CD14-positive monocyte (primary cell): ENCODE results near the gene PGP. TPM values are rescaled to one million over a fixed set of nuclear protein-coding genes. Genes with fewer than 3 reads are reported as not detected.
A peak's percentile ranks its signal among the peaks of the same experiment; 100 is the strongest.

Experiments
- DNase-seq, 3 donors: peaks; one replicate each; pipeline ENCODE4 v3.0.0-alpha.2; 2011 to 2022
- H2AFZ ChIP-seq: 2 replicates; pipeline ENCODE4 v1.6.0; 2012; ENCODE audit warnings: mild to moderate bottlenecking, low read depth, low read length, inconsistent platforms; ENCODE audit not compliant: insufficient read depth, poor library complexity, severe bottlenecking
- H3K27ac ChIP-seq, 2 donors: 1 replicate in 1 of 2; 2 replicates in 1 of 2; pipeline ENCODE4 v1.5.1; 2012 to 2013; ENCODE audit warnings: low read length in 2 of 2, control low read depth in 1 of 2, inconsistent platforms in 1 of 2, low read depth in 1 of 2, mild to moderate bottlenecking in 1 of 2
- H3K27me3 ChIP-seq, 2 donors: one replicate each; pipeline versions ENCODE4 v1.6.0 to v1.6.1; 2011 to 2013; ENCODE audit warnings: low read length in 2 of 2; ENCODE audit not compliant: control insufficient read depth in 2 of 2, insufficient read depth in 2 of 2
- H3K36me3 ChIP-seq, 2 donors: replicated peaks in 1 of 2; 1 replicate in 1 of 2; 2 replicates in 1 of 2; pipeline versions ENCODE4 v1.5.1 to v1.6.1; 2012 to 2013; ENCODE audit warnings: low read length in 2 of 2, control low read depth in 1 of 2, inconsistent platforms in 1 of 2, mild to moderate bottlenecking in 1 of 2; ENCODE audit not compliant: insufficient read depth in 2 of 2, control insufficient read depth in 1 of 2
- H3K4me1 ChIP-seq, 2 donors: 1 replicate in 1 of 2; 2 replicates in 1 of 2; pipeline versions ENCODE4 v1.5.1 to v1.6.1; 2012 to 2013; ENCODE audit warnings: low read length in 2 of 2, control low read depth in 1 of 2, inconsistent platforms in 1 of 2, mild to moderate bottlenecking in 1 of 2, moderate library complexity in 1 of 2; ENCODE audit not compliant: insufficient read depth in 2 of 2, control insufficient read depth in 1 of 2
- H3K4me2 ChIP-seq: replicated peaks from 2 replicates; pipeline ENCODE3; 2012; ENCODE audit warnings: low read length, moderate library complexity, mild to moderate bottlenecking; ENCODE audit not compliant: poor library complexity, severe bottlenecking; ENCODE audit errors: extremely low read depth
- H3K4me3 ChIP-seq, 3 experiments: fragments of 200-600 bp in 1 of 3; sonication (generic) in 1 of 3; replicated peaks in 1 of 3; 1 replicate in 2 of 3; 2 replicates in 1 of 3; pipeline ENCODE4 v1.5.1; 2011 to 2013; ENCODE audit warnings: low read length in 3 of 3, mild to moderate bottlenecking in 3 of 3, control low read depth in 2 of 3, low read depth in 2 of 3, inconsistent platforms in 1 of 3, moderate library complexity in 1 of 3
- H3K79me2 ChIP-seq: 2 replicates; pipeline ENCODE4 v1.6.0; 2012; ENCODE audit warnings: mild to moderate bottlenecking, control low read depth, inconsistent platforms, low read length, moderate library complexity; ENCODE audit not compliant: insufficient read depth
- H3K9ac ChIP-seq: 2 replicates; pipeline ENCODE4 v1.6.0; 2017; ENCODE audit warnings: low read length, mild to moderate bottlenecking; ENCODE audit not compliant: insufficient read depth, poor library complexity, severe bottlenecking
- H3K9me3 ChIP-seq, 2 donors: replicated peaks in 1 of 2; 1 replicate in 1 of 2; 2 replicates in 1 of 2; pipeline versions ENCODE4 v1.5.1 to v1.6.1; 2012 to 2013; ENCODE audit warnings: low read length in 2 of 2, control low read depth in 1 of 2; ENCODE audit not compliant: control insufficient read depth in 1 of 2, insufficient read depth in 1 of 2
- H4K20me1 ChIP-seq: 2 replicates; pipeline ENCODE4 v1.6.0; 2012; ENCODE audit warnings: mild to moderate bottlenecking, low read length, control low read depth, moderate library complexity; ENCODE audit not compliant: insufficient read depth
- H3K27ac Mint-ChIP-seq, 7 donors: one replicate each; pipeline ENCODE4 v1.8.0; 2020; ENCODE audit warnings: mild to moderate bottlenecking in 7 of 7, mixed read lengths in 7 of 7, moderate library complexity in 6 of 7, inconsistent platforms in 2 of 7
- H3K27me3 Mint-ChIP-seq, 3 donors: one replicate each; pipeline ENCODE4 v1.8.0; 2021 to 2022; ENCODE audit warnings: low read depth in 3 of 3, mild to moderate bottlenecking in 3 of 3, mixed read lengths in 3 of 3, moderate library complexity in 3 of 3, inconsistent platforms in 1 of 3
- H3K36me3 Mint-ChIP-seq, 2 donors: one replicate each; pipeline ENCODE4 v1.8.0; 2020; ENCODE audit warnings: mixed read lengths in 2 of 2, inconsistent platforms in 1 of 2, mild to moderate bottlenecking in 1 of 2
- H3K4me1 Mint-ChIP-seq: one replicate; pipeline ENCODE4 v1.8.0; 2020; ENCODE audit warnings: mild to moderate bottlenecking, mixed read lengths
- H3K4me3 Mint-ChIP-seq, 2 donors: one replicate each; pipeline ENCODE4 v1.8.0; 2020; ENCODE audit warnings: mild to moderate bottlenecking in 2 of 2, mixed read lengths in 2 of 2, moderate library complexity in 1 of 2
- H3K9me3 Mint-ChIP-seq, 7 donors: one replicate each; pipeline ENCODE4 v1.8.0; 2020 to 2022; ENCODE audit warnings: mixed read lengths in 7 of 7, mild to moderate bottlenecking in 6 of 7, moderate library complexity in 6 of 7, inconsistent platforms in 2 of 7
- WGBS: methylation state at CpG from one replicate; pipeline ENCODE4 v1.1.5; 2013; ENCODE audit warnings: missing lambda C conversion rate; ENCODE audit not compliant: insufficient coverage; 5-methylcytosine and 5-hydroxymethylcytosine counted together
- intact Hi-C, 2 donors: fragments of 100-400 bp; cut with micrococcal nuclease; formaldehyde crosslinking; loops; one replicate each; pipeline versions ENCODE4 v1.15.0 to v1.15.1; 2023
- polyA plus RNA-seq, 3 donors: library from polyadenylated mRNA; depleted of rRNA in 1 of 3; unstranded in 2 of 3; stranded (reverse) in 1 of 3; fragments of 300-500 nt in 2 of 3; fragments of >200 nt in 1 of 3; fragmentation: Illumina TruSeq in 2 of 3; gene quantifications; 1 replicate in 2 of 3; 2 replicates in 1 of 3; pipeline ENCODE4 v1.2.3, GENCODE V29; 2012 to 2021
- TF ChIP-seq, protein P1 (sequence below): fragments of 200-600 bp; IDR thresholded peaks from one replicate; pipeline ENCODE4 v1.8.0; 2022; ENCODE audit warnings: antibody characterized with exemption, mild to moderate bottlenecking

PGP gene
- polyA plus RNA-seq, 3 donors, result 7.2 to 20.2 (median 19.2) TPM

DNA sequence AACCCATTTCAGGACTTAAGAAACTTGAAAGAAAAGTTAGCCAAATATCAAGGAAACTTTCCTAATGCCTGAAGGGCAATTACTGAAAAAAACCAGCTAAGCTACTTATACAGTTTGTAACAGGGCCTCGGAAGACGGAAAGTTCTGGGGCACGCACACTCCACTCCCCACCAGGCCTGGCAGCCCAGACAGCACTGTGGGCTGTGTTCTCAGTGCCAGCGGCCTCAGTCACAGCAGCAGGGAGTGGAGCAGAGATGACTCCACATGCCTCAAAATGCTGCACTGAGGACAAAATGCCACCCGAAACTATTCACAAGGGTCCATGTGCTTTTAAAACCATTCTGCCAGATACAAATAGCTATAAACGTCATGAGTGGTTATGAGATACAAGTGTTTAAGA, 43.1 kb upstream of the PGP start:
- no peak for DNase-seq
- Histone ChIP-seq H3K79me2 (peaks cover 24% of the 10 kb centered on the region), H3K27ac (no peak overlapping the region), H3K4me1 (no peaks in the 10 kb centered on the region), H3K36me3 (peaks cover 93 to 99% of the 10 kb centered on the region in 2 donors), H3K4me2 (no peak overlapping the region), H4K20me1 (peaks cover 58% of the 10 kb centered on the region), H3K9ac (no peak overlapping the region), H3K27me3 (no peaks in the 10 kb centered on the region), H3K4me3 (no peak overlapping the region), H3K9me3 (no peaks in the 10 kb centered on the region), H2AFZ (no peak overlapping the region)
- intact Hi-C loops, result loop anchor here in 1 of 2 donors (10.0 kb wide), 1 partner anchor 253 kb away; the partner anchor contains the start of gene ZNF598
- Mint-ChIP-seq H3K9me3 (no peaks in the 10 kb centered on the region), H3K36me3 (peaks cover 77 to 98% of the 10 kb centered on the region in 2 donors), H3K4me1 (no peaks in the 10 kb centered on the region), H3K27me3 (peaks cover 0 to 1% (median 0%) of the 10 kb centered on the region in 3 donors), H3K4me3 (no peak overlapping the region), H3K27ac (peak overlapping the region in 2 of 7 donors; percentile 37 to 38)
- 97% methylated on average over 4 of the region's 6 CpGs for WGBS
- TF ChIP-seq, protein P1, sequence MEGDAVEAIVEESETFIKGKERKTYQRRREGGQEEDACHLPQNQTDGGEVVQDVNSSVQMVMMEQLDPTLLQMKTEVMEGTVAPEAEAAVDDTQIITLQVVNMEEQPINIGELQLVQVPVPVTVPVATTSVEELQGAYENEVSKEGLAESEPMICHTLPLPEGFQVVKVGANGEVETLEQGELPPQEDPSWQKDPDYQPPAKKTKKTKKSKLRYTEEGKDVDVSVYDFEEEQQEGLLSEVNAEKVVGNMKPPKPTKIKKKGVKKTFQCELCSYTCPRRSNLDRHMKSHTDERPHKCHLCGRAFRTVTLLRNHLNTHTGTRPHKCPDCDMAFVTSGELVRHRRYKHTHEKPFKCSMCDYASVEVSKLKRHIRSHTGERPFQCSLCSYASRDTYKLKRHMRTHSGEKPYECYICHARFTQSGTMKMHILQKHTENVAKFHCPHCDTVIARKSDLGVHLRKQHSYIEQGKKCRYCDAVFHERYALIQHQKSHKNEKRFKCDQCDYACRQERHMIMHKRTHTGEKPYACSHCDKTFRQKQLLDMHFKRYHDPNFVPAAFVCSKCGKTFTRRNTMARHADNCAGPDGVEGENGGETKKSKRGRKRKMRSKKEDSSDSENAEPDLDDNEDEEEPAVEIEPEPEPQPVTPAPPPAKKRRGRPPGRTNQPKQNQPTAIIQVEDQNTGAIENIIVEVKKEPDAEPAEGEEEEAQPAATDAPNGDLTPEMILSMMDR, result no peak

DNA sequence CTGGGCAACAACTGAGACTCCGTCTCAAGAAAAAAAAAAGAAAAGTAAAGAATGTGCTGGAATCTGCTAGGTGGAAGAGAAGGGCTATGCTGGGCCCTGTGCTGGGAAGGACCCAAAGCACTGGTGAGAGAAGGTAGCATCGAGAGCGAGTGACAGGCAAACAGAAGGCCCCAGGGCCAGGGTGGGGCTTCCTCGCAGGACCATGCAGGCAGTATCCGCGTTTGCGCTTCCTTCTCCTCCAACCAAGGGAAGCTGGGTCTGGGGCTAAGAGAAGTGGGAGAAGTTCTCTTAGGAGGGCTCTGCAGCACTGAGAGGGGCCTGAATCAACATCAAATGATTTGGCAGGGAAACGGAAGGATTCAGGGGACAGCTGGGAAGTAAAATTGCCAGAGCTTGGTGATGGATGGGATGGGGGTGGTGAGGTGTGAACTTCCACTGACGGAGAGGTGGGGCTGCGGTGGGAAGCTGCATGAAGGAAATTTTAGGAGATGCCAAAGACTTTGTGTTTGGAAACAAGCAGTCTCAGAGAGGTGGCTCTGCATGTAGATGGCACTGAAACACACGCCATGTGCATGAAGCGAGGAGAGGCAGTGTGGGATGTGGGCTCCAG, 42.0 kb upstream of the PGP start:
- peaks cover 6% of the 10 kb centered on the region in 2 donors for H3K4me1 ChIP-seq
- no peaks in the 10 kb centered on the region for H3K27me3 ChIP-seq
- H3K4me2 ChIP-seq, result no peak overlapping the region
- 100% methylated on average over 6 of the region's 12 CpGs for WGBS
- no peak overlapping the region for H3K4me3 ChIP-seq
- no peak overlapping the region for H2AFZ ChIP-seq
- peak overlapping the region in 4 of 7 donors; percentile 44 to 80 (median 62) for H3K27ac Mint-ChIP-seq
- peaks cover 4% of the 10 kb centered on the region for H3K4me1 Mint-ChIP-seq
- intact Hi-C loops, result loop anchor here in 1 of 2 donors (10.0 kb wide), 1 partner anchor 252 kb away; the partner anchor contains the start of gene ZNF598
- TF ChIP-seq, protein P1, result no peak
- peaks cover 68 to 89% of the 10 kb centered on the region in 2 donors for H3K36me3 Mint-ChIP-seq
- H3K4me3 Mint-ChIP-seq, result no peak overlapping the region
- peaks cover 0 to 1% (median 0%) of the 10 kb centered on the region in 3 donors for H3K27me3 Mint-ChIP-seq
- no peak overlapping the region for H3K9ac ChIP-seq
- DNase-seq, result no peak
- H3K9me3 Mint-ChIP-seq, result no peaks in the 10 kb centered on the region
- peaks cover 18% of the 10 kb centered on the region for H3K79me2 ChIP-seq
- H3K27ac ChIP-seq, result no peak overlapping the region
- H3K9me3 ChIP-seq, result no peaks in the 10 kb centered on the region
- H3K36me3 ChIP-seq, result peaks cover 82 to 88% of the 10 kb centered on the region in 2 donors
- peaks cover 52% of the 10 kb centered on the region for H4K20me1 ChIP-seq
